Fibroblast of peridontal ligament (primary cell): ENCODE results near the gene KCNH1.
A peak's percentile ranks its signal among the peaks of the same experiment; 100 is the strongest.
"Not testable (repeated sequence)": the region's sequence is repeated elsewhere in the genome, so short reads cannot be mapped to it uniquely, and the experiment has no call there.

Experiments
- DNase-seq: peaks from one replicate; pipeline ENCODE4 v3.0.0-alpha.2; 2010; ENCODE audit errors: extremely low read depth

The KCNH1 gene

DNA sequence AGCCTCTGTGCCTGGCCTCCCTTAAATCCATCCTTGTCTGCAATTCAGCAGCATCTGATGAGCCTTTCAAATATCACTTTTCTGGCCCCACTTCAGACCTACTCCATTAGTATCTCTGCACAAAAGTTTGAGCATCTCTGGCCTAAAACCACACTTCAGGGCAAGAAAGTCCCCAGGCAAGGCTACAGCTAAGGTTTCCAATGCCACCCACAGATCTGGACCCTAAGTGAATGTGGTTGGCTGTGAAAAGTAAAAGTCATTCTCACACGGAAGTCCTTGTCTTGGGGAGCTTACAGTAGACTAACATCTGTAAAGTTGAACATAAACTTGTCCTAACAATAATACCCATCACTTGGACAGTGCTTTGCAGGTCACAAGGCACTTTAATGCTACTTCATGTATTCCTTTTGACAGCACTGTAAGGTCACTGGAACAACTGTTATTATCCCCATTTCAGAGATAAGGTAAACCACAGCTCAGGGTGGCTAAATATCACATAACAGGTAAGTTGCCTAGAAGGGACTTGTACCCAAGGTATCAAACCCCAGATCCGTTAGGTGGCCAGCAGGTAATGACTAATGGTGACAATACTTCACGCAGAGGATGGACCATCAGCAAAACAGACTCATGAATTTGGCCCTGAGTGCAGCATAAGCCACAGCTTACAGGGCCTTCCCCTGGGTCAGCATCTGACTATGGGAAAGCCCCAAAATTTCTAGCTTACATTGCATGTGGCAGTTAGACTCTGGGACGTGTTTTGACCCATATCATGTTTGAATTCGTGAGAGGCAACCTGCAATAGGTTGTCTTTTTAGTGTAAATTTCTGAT, 449.3 kb downstream of the KCNH1 start:
- DNase-seq, result no peak

DNA sequence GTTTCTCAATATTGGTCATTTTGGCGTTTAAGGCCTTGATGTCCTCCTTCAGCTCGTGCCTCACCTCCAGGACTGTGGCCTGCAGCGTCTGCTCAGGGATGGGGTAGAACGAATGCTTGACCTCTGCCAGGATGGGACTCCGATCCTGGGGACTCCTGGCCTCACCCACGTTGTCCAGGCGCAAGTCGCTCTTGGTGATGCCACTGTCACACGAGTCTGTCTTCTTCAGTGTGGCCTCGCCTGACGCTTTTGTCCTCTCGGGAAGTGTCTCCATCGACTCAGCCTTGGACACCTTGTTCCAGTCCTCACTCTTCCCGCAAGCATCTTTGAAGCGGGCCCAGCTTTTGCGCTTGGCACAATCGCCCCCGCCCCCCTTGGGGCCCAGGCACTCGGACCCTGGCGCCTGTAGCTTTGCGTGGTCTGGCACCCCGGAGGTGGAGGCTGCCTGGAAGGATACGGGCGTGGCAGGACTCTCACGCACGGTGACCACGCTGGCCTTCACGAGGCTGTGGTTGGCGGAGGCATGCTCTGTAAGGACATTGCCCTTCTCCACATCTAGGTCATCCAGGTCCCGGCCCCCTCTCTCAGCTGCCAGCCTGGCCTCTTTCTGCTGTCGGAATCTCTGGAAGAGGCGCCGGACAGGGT, 450.4 kb downstream of the KCNH1 start:
- no peak for DNase-seq

DNA sequence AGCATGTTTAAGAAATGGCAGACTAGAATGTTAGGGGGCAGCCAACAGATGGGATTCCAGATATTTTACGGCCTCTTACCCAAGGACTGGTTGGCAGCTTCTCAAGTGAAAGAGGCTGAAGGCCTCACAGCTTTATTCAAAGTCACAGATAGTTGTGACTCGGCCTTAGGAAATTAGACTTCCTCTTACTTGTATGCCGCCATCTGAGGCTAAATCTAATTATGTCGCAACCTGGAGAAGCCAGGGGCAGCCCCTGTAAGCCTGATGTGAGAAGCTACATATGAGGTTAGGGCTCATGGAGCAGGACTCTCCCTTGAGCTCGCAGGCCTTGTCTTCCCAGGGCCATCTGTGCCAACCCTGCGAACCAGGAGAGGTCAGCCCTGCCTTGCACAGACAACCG, 452.8 kb downstream of the KCNH1 start:
- DNase-seq, result no peak

DNA sequence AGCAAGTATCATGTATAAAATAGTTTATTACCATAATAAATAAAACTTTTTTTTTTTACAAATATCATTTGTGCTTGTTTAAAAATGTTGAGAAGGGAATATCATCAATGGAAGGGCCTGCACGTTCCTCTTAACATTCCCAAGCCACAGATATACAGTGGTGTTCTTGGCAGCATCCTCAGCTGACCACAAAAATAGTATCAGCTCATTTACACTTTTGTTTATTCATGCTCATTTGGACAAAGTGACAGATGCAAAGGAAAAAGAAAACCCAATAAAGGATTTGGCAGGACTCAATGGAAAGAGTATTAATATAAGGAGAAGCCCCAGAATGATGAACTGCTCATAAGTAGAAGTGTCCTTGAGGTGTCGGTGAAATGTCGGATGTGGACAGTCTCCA, 455.6 kb downstream of the KCNH1 start:
- no peak for DNase-seq

DNA sequence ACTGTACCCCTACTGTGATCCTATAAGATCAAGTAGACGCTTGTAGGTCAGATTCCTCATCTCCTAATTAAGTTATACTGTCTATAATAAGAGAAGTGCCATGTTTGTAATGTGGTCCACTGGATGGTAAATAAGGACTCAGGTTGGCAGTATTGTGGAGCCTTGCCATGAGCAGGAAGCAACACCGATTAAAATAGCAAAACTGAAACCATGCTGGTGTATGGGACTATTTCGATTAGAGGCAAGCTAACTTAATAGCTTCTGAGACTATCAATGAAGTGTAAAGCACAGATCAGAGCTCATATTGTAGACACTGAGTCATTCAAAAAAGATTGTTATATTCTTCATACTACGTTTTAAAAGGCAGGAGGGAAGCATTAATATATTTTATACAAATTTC, 456.4 kb downstream of the KCNH1 start:
- no peak for DNase-seq

DNA sequence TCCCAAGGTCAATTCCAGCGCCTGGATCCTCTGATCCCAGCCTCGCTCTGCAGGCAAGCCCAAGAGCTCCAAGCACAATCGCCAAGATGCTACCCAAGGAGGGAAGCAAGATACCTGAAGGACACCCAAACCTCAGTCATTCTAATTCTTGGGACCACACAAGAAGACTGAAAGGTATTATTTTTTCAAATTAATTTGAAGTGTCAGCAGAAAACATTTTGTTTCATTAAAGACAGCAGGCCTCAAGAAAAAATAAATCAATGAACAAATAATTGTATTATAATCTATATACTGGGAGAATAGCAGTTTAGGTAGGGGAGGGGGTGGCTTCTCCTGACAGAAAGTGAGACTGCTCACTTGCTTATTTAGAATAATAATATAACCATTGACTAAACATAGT, 457.4 kb downstream of the KCNH1 start:
- no peak for DNase-seq

DNA sequence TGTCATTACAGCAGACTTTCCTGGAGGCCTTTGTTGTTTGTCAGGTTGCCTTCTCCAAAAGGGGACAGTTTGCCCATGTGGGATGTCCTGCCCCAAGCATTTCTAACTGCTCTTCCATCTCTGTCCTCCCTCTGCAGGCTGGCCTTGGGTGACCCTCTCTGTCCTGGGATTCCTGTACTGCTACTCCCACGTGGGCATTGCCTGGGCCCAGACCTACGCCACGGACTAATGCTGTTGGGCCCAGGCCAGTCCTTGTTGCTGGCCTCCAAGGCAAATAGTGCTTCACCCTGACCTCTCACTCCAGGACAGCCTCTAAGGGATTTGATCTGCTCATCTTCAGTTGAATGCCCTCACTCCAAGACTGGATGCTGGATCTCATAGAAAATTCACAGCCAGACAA, 459.8 kb downstream of the KCNH1 start:
- DNase-seq, result no peak

DNA sequence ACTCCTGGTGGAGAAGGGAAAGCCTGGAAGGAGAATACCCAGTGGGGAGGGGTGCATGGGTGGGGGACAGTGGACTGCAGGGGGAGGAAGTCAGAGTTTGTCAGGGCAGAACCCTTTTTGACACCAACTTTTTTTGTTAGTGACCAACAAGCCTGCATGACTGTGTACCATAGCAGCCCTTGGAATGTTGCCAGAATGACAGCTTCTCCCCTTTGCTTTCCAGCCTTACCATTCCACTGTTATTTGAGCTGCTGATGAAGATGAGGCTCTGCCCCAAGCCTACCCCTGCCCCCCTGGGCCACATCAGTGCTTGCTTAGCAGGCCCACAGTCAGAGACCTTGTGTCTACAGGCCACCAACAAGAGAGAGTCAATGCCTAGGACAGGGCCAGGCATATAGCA, 464.0 kb downstream of the KCNH1 start:
- no peak for DNase-seq

DNA sequence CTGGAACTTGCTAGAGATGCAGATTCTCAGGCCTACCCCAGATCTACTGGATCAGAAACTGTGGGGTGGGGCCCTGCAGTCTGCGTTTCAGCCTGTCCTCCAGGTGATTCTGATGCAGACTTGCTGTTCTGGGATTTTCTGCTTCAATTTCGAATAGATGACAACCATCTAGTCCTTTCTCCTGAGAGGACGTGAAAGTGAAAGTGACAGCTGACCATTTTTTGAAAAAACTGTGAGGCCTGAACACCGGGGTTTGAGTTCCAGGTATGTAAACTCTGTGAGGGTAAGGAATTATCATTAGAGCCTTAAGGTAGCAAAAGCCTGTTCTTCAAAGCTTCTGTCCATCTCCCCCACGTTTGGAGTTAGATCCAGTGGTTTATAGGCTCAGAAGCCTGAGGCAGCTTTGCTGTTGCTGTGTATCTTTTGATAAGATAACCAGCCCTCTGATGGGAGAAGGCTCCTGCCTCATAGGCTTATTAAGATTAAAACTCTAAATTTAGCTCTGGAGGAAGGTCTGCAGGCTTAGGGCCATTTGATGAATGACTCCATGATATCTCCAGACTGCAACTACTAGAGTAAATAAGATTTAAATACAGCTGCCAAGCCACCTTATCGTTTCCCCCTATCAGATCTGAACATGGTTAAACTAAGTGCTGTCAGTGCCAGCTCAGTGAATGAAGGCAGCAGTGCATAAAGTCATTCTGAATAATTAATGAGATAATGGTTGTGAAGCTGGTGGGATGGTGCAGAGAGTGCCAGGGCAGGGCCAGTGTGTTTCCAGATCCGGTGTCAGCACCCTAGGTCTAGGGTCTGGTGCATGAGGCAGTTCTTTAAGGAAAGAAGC, 470.0 kb downstream of the KCNH1 start:
- DNase-seq, result no peak

DNA sequence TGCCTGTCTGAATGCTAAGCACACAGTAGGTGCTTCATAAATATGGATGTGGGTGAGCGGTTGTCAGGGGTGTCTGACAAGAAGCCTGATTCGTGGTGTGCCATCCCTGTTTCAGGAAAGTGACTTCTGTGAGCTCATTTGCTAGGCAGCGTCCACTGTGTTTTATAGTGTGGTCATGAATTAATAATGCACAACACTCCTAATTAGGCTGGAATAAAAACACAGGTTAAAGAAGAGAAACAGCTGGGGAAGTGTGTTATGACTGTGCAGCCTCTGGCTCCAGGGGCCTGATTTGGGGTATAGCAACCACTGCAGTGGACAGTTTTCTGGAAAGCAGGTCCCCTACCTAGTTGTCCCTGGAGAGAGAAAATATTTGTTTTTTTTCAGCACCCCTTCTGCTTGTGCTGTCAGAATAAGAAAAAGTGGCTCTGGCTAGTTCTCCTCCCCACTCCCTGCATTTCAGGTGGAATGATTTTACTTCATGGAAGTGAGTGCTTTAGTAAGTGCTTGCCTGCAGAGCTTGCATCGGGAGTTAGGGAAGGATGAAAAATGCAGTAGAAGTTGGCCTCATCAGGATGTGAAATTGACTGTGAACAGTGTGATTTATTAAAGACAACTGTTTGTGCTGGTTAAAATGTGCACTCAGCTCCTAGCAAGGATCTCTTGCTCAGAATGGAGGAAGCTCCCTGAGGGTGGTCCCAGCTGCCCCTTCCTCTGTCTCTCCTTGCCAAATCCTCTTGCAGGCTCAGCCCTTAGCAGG, 471.5 kb downstream of the KCNH1 start:
- DNase-seq, result no peak

DNA sequence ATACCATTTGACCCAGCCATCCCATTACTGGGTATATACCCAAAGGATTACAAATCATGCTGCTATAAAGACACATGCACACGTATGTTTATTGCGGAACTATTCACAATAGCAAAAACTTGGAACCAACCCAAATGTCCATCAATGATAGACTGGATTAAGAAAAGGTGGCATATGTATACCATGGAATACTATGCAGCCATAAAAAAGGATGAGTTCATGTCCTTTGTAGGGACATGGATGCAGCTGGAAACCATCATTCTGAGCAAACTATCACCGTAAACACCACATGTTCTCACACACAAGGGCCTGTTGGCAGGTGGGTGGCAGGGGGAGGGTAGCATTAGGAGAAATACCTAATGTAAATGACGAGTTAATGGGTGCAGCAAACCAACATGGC, 472.4 kb downstream of the KCNH1 start:
- DNase-seq, result not testable (repeated sequence)

DNA sequence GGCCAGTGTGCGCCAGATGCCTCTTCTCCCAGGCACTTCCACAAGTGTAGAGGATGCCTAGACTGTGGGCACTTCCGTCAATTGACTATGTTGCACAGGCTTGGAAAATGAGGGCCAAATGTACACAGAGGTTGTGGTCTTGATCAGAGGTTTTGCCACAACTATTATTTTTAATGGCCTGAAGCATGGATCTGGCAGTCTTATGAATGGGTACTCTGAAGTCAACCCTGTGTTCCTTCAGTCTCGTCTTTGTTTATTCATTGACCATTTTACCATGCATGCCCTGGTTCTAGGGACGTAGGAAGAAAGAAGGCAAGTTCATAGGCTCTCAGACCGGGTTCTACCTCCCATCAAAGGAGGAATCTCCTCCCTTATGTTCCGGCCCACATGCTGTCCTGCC, 476.1 kb downstream of the KCNH1 start:
- DNase-seq, result no peak

DNA sequence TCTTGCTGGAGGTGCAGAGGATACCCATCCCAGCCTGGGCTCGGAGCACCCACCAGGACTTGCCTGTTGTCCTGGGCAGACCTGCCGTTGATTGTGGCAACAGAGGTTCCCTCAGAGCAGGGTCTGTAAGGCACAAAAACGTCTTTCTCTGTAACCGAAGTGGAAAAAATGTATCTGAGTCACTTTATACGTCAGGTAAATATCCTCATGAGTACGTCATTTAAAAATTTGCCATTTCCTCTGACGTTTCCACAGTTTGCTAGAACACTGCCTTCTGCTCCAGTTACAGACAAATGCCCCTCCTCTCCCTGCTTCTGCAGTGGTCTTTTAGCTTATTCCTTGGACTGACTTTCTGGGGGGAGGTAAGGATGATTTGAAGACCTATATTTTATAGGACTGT, 478.4 kb downstream of the KCNH1 start:
- DNase-seq, result no peak

DNA sequence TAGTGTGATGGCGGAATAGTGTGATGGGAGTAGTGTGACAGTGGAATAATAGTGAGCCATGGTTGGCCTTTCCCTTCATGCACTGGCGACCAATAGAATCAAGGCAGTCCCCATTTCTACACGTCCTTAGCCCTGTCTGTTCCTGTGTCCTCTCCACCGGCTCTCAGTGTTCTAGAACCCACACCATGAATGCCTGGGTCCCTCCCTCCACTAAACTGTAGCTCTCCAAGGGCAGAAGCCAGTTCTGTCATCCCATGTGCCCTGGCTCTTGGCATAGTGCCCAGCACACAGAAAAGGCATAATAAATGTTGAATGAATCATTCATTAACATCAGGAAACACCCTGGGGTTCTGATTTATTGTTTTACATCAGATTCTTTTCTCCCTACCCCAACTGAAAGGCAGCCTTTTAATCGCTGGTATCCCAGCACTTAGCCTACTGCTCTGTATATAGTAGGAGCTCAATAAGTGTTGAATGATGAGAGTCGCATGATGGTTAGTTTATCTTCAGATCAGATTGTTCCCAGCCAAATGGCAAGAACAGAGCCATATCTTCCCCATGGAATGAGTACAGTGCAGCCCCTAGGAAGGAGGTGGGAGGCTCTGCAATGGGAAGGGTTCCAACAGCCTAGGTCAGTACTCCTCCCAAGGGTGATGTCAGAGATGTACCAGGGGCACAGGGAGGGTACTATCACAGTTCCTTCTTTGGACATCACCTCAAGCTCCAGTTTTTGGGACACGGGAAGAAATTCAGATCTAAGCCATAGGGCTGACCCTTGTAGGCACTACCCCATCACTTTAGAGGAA, 479.6 kb downstream of the KCNH1 start:
- DNase-seq, result no peak

DNA sequence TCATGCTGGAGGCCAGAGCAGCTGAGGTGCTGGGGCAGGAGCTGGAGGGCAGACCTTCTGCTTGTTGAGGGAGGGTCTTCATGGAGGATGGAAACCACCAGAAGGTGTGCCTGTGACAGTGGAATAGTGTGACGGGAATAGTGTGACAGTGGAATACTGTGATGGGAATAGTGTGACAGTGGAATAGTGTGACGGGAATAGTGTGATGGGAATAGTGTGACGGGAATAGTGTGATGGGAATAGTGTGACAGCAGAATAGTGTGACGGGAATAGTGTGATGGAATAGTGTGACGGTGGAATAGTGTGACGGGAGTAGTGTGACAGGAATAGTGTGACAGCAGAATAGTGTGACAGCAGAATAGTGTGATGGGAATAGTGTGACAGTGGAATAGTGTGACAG, 480.2 kb downstream of the KCNH1 start:
- no peak for DNase-seq

DNA sequence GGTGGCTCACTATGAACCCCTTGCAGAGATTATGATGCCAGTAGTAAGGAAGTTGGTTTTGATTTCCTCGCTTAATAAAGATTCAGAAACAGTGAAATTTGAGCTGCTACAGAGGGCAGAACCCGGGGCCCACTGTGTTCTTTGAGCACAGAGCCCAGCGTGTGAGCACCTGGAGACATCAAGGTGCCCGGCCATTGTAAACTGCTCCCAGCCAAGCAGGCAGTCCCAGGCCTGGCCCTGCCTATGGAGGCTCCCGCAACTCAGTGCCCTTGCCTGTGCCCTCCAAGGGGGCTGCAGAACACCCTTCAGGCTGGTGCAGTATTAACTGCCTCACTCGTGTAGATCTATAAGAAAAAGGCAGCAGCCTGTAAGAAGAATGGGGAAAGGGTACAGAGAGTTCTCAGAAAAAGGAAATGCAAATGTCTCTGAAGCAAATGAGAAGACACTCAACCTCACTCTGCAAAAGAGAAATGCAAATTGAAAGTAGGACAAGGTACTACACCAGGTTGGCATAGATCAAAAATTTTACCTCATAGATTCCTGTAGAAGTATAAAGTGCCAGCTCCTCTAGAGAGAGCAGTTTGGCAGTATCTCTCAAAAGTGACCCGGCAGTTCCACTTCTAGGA, 481.5 kb downstream of the KCNH1 start:
- no peak for DNase-seq

DNA sequence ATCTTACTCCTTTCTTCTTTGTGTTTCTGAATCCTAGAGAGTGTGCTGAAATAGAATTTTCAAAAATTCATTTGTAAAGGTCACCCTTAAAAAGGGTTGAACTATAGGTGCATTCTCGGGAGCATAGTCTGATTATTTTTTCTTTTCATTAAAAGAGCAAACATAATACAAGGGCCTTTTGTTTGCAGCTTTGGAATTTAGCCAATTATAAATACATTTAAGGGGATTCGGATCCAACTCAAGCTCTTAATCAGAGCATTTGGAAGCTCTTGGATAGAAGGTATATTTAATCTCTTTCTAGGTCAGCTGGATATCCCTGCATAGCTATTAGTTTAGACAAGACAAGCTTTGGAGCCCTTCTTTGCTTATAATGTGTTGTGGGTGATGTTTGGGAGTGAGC, 483.5 kb downstream of the KCNH1 start:
- DNase-seq, result no peak

DNA sequence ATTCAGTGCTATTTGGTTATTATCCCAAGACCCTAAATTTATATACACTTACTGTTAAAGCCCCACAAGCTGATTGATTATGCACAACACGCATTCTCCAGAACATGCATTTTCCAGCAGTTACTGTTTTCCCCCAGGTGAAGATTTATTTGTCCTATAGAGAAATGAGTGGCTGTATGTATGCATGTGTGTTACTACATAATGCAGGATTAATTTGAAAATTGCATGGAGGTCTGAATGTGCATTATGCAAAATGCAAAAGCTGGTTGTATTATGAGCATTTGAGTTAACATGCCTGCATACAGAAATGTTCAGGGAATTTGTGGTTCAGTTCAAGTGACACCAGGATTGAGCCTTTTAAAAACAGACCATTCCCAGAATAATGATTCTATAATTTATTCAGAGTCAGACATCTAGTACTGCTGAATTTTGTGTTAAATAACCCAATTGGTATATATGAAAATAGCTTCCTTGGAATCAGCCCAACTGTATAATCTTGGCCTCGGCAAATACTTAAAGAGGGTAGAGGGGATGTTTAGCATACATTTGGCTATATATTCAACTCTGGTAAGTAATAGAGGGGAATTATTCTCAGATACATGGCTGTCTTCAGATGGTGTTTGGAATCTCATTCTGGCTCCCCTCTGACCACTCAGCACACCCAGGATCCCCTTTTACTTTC, 485.2 kb downstream of the KCNH1 start:
- DNase-seq, result no peak

DNA sequence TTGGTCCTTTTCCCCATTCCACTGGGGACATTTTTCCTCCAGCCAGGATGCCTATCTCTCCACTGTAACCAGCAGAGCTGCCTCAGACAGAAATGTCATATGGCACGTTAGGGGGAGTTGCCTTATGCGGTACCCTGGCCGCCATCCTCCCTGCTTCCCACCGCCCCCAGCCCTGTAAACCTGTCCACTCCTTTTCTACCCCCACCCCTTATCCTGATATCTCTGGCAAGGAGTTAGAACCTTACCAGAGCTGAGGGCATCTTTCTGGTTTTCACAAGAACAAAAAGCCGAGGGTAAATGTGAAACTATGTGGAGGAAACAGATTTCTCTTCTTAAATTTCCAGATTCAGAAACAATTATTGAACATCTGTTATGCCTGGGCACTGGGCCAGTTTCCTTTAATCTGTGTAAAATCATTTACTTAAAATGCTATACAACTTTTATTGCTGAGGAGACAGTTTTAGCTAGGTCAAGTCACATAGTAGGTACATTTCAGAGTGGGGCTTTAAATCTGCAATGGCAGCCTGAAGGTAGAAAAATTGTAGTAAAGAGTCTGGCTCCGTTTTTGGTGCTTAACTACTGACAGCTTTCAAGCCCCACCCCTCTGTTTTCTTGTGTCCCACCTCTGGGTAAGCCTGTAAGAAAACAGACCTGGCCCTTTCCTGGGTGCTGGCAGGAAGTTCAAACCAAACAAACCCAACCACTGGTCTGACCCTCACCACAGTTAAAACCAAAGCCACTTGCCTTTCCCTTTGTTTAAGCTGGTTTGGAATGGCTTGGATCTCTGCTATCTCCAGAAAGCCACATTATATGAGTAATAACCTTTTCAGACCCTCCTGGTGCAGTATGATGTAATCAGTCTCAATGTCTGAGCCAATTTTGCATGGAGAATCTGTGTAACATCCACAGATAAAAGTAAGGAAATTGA, 486.3 kb downstream of the KCNH1 start:
- peak; percentile 50 for DNase-seq
